Kasumi-1 (cell line): Measurements from ENCODE around the gene SPIB.
"Not testable (repeated sequence)": the region's sequence is repeated elsewhere in the genome, so short reads cannot be mapped to it uniquely, and the experiment has no call there.

ENCODE experiments used
- DNase-seq, 2 experiments: peaks; one replicate each; lab custom pipeline; 2025; lab: John Stamatoyannopoulos, UW

The SPIB gene

GRCh38 chr19:50390952-50391351 lies 27.8 kb upstream of the SPIB start:
- DNase-seq = not testable (repeated sequence)

- no peak for DNase-seq
These were observed 26.0 kb upstream of the SPIB start for GRCh38 chr19:50392759-50393158.

- no peak for DNase-seq
These were observed 25.1 kb upstream of the SPIB start for GRCh38 chr19:50393589-50393988.

GRCh38 chr19:50394017-50394416 lies 24.7 kb upstream of the SPIB start:
- no peak for DNase-seq

GRCh38 chr19:50398675-50399367 lies 19.9 kb upstream of the SPIB start:
- no peak for DNase-seq

GRCh38 chr19:50399368-50399745 lies 19.4 kb upstream of the SPIB start:
- DNase-seq = no peak

GRCh38 chr19:50401605-50402450 lies 16.9 kb upstream of the SPIB start:
- DNase-seq = no peak

- no peak for DNase-seq
These were observed 16.0 kb upstream of the SPIB start for GRCh38 chr19:50402544-50403301.

- DNase-seq = no peak
These were observed 12.4 kb upstream of the SPIB start for GRCh38 chr19:50406156-50406820.

GRCh38 chr19:50406829-50407228 lies 11.9 kb upstream of the SPIB start:
- DNase-seq = no peak

- DNase-seq = no peak
These were observed 9.4 kb upstream of the SPIB start for GRCh38 chr19:50409347-50409746.

GRCh38 chr19:50410109-50410508 lies 8.6 kb upstream of the SPIB start:
- no peak for DNase-seq

- DNase-seq = no peak
These were observed 6.3 kb upstream of the SPIB start for GRCh38 chr19:50412419-50412818.

- no peak for DNase-seq
These were observed 5.6 kb upstream of the SPIB start for GRCh38 chr19:50413096-50413495.

GRCh38 chr19:50413531-50413930 lies 5.2 kb upstream of the SPIB start:
- no peak for DNase-seq

- peak; percentile 26 to 27 for DNase-seq
These were observed 3.7 kb upstream of the SPIB start for GRCh38 chr19:50414864-50415660.

- DNase-seq = peak; percentile 54 to 59
These were observed 3.1 kb upstream of the SPIB start for GRCh38 chr19:50415661-50416033.

- DNase-seq = no peak
These were observed 2.4 kb upstream of the SPIB start for GRCh38 chr19:50416034-50416977.

- DNase-seq = no peak
These were observed 1.3 kb upstream of the SPIB start for GRCh38 chr19:50417111-50418081.
